Endothelial cell of umbilical vein (primary cell): Measurements from ENCODE around the gene TULP4. TPM values are rescaled to one million over a fixed set of nuclear protein-coding genes. Genes with fewer than 3 reads are reported as not detected.

Experiments
- BruUV-seq: library from RNA; stranded (reverse); fragments of 400-500 nt; replicated peaks from 2 replicates; lab custom pipeline; 2021; lab: Mats Ljungman, UMichigan
- CTCF ChIA-PET: fragments of 300-600, 350-600 bp; sonication (Branson Sonifier 250); formaldehyde crosslinking; loops from one replicate; lab custom pipeline; 2021; ENCODE audit warnings: antibody characterized with exemption, inconsistent platforms; lab: Charles Lee
- POLR2A ChIA-PET: fragments of 300-600, 350-600 bp; sonication (Branson Sonifier 250); formaldehyde crosslinking; loops from one replicate; lab custom pipeline; 2021; ENCODE audit warnings: antibody characterized with exemption, inconsistent platforms; lab: Charles Lee
- DNase-seq: peaks from one replicate; pipeline ENCODE4 v3.0.0-alpha.2; 2011; ENCODE audit warnings: low read depth, low spot score
- FAIRE-seq: peaks from 2 replicates; lab custom pipeline; 2011; peaks lifted over from hg19 to GRCh38; lab: Jason Lieb, UNC
- H2AFZ ChIP-seq: 2 replicates; pipeline ENCODE4 v1.6.0; 2012; ENCODE audit warnings: low read depth, low read length, control low read depth, inconsistent platforms
- H3K27ac ChIP-seq: 2 replicates; pipeline ENCODE4 v1.5.1; 2011; ENCODE audit warnings: low read depth, mild to moderate bottlenecking, control low read depth, low read length, moderate library complexity; ENCODE audit not compliant: insufficient read depth
- H3K27me3 ChIP-seq, 2 experiments: 2 replicates each; pipeline versions ENCODE4 v1.6.0 to v1.6.1; 2011; ENCODE audit warnings: low read length in 2 of 2, mixed read lengths in 1 of 2; ENCODE audit not compliant: control insufficient read depth in 2 of 2, insufficient read depth in 2 of 2
- H3K36me3 ChIP-seq, 2 experiments: 2 replicates in 1 of 2; 3 replicates in 1 of 2; pipeline ENCODE4 v1.5.1; 2011; ENCODE audit warnings: low read length in 2 of 2, mild to moderate bottlenecking in 1 of 2, moderate library complexity in 1 of 2; ENCODE audit not compliant: control insufficient read depth in 2 of 2, insufficient read depth in 2 of 2; ENCODE audit errors: extremely low read depth in 1 of 2
- H3K4me1 ChIP-seq: 3 replicates; pipeline ENCODE4 v1.5.1; 2011; ENCODE audit warnings: mild to moderate bottlenecking, low read length; ENCODE audit not compliant: control insufficient read depth, insufficient read depth; ENCODE audit errors: extremely low read depth
- H3K4me2 ChIP-seq: 2 replicates; pipeline ENCODE4 v1.6.1; 2011; ENCODE audit warnings: low read length, control low read depth, mixed read lengths; ENCODE audit not compliant: insufficient read depth
- H3K4me3 ChIP-seq, 3 experiments: fragments of 200-600 bp in 1 of 3; sonication (generic), shearing (Covaris generic) in 1 of 3; replicated peaks in 1 of 3; 2 replicates each; pipeline ENCODE4 v1.5.1; 2011 to 2016; ENCODE audit warnings: control low read depth in 3 of 3, low read length in 3 of 3, mild to moderate bottlenecking in 2 of 3, inconsistent platforms in 1 of 3, low read depth in 1 of 3, moderate library complexity in 1 of 3; ENCODE audit not compliant: insufficient read depth in 1 of 3
- H3K79me2 ChIP-seq: 2 replicates; pipeline ENCODE4 v1.6.0; 2012; ENCODE audit warnings: low read length, inconsistent platforms; ENCODE audit not compliant: control insufficient read depth, insufficient read depth
- H3K9ac ChIP-seq: replicated peaks from 2 replicates; pipeline ENCODE3; 2011; ENCODE audit warnings: low read length, control low read depth; ENCODE audit not compliant: insufficient read depth; ENCODE audit errors: extremely low read depth
- H3K9me1 ChIP-seq: replicated peaks from 3 replicates; pipeline ENCODE4 v1.6.0; 2011; ENCODE audit warnings: mild to moderate bottlenecking, low read length; ENCODE audit not compliant: control insufficient read depth, insufficient read depth; ENCODE audit errors: extremely low read depth
- H3K9me3 ChIP-seq: replicated peaks from 2 replicates; pipeline ENCODE4 v1.5.1; 2012; ENCODE audit warnings: low read length, inconsistent platforms; ENCODE audit not compliant: control insufficient read depth, insufficient read depth
- H4K20me1 ChIP-seq: replicated peaks from 2 replicates; pipeline ENCODE3; 2011; ENCODE audit warnings: mild to moderate bottlenecking, low read length; ENCODE audit not compliant: control insufficient read depth, insufficient read depth; ENCODE audit errors: extremely low read depth
- EZH2 ChIP-seq: IDR thresholded peaks from 2 replicates; pipeline ENCODE4 v1.6.1; 2012; ENCODE audit warnings: borderline replicate concordance, low read depth, mild to moderate bottlenecking, moderate library complexity, low read length, inconsistent platforms; ENCODE audit not compliant: severe bottlenecking
- FOS ChIP-seq: IDR thresholded peaks from 2 replicates; pipeline ENCODE4 v1.6.1; 2011; ENCODE audit warnings: mild to moderate bottlenecking, low read length, moderate library complexity, borderline replicate concordance; ENCODE audit not compliant: insufficient read depth
- JUN ChIP-seq: IDR thresholded peaks from 2 replicates; pipeline ENCODE4 v1.6.1; 2011; ENCODE audit warnings: borderline replicate concordance, low read depth; ENCODE audit not compliant: insufficient read length, insufficient read depth
- POLR2A ChIP-seq: IDR thresholded peaks from 2 replicates; pipeline ENCODE4 v1.6.1; 2012; ENCODE audit warnings: low read depth, mild to moderate bottlenecking, control low read depth, low read length
- POLR2AphosphoS5 ChIP-seq: IDR thresholded peaks from 2 replicates; pipeline ENCODE4 v1.6.1; 2012; ENCODE audit warnings: low read depth, mild to moderate bottlenecking, control low read depth, low read length, moderate library complexity; ENCODE audit not compliant: insufficient read depth
- dilution Hi-C: fragments of 300-500 bp; cut with MboI; formaldehyde crosslinking; loops from one replicate; pipeline ENCODE4 v1.15.0; 2019; ENCODE audit warnings: low sequenced_read_pairs; ENCODE audit not compliant: extremely low pct_ligation_motif_present
- intact Hi-C: fragments of 100-400 bp; cut with micrococcal nuclease; formaldehyde crosslinking; loops from one replicate; pipeline ENCODE4 v1.10.0; 2022
- polyA plus RNA-seq, 4 experiments: library from polyadenylated mRNA; depleted of rRNA in 3 of 4; stranded (reverse) in 3 of 4; unstranded in 1 of 4; fragments of >200 nt; gene quantifications; 2 replicates each; pipeline versions ENCODE4 v1.2.1 to v1.2.3, GENCODE V29; 2011 to 2012; ENCODE audit warnings: missing spikeins in 1 of 4
- total RNA-seq: library from RNA; stranded (reverse); gene quantifications from 2 replicates; pipeline ENCODE4 v1.2.3, GENCODE V29; 2021

TULP4 gene
- total and polyA plus RNA-seq, 2 donors (not counting 3 experiments of a cell fraction or from before 2014, with no cell fraction given) = 10.8 to 55.1 TPM

GRCh38 chr6:158485431-158485830, 173.2 kb downstream of the TULP4 start:
- no TSS peak for BruUV-seq
- Histone ChIP-seq H3K4me1 (peaks cover 28% of the 10 kb centered on the region), H2AFZ (no peak overlapping the region), H4K20me1 (no peaks in the 10 kb centered on the region), H3K36me3 (peaks cover 0 to 4% of the 10 kb centered on the region in 2 experiments), H3K79me2 (no peaks in the 10 kb centered on the region), H3K9ac (no peak overlapping the region), H3K4me3 (no peak overlapping the region), H3K9me1 (no peaks in the 10 kb centered on the region), H3K4me2 (no peak overlapping the region), H3K9me3 (no peaks in the 10 kb centered on the region), H3K27ac (no peak overlapping the region), H3K27me3 (no peaks in the 10 kb centered on the region)
- dilution Hi-C loops = no loop called here
- intact Hi-C loops = no loop called here
- ChIA-PET CTCF (interaction anchor here (1.0 kb wide), 1 partner anchor 120 kb away, joined by 3 read pairs; no protein-coding TSS in a partner anchor), POLR2A (no interaction called here)
- FAIRE-seq (no peak), DNase-seq (no peak)
- TF ChIP-seq FOS = no peak
- no peak for TF ChIP-seq JUN
- TF ChIP-seq EZH2 = no peak
- no peak for TF ChIP-seq POLR2A

GRCh38 chr6:158487495-158487894, 175.2 kb downstream of the TULP4 start:
- no peak overlapping the region for H2AFZ ChIP-seq
- dilution Hi-C loops (no loop called here), intact Hi-C loops (no loop called here)
- no peaks in the 10 kb centered on the region for H3K36me3 ChIP-seq
- H3K4me3 ChIP-seq = no peak overlapping the region
- no peak for FAIRE-seq
- no peaks in the 10 kb centered on the region for H3K9me1 ChIP-seq
- no peaks in the 10 kb centered on the region for H3K79me2 ChIP-seq
- H4K20me1 ChIP-seq = no peaks in the 10 kb centered on the region
- no peak overlapping the region for H3K4me2 ChIP-seq
- H3K9ac ChIP-seq = no peak overlapping the region
- ChIA-PET CTCF (interaction anchor here (0.9 to 2.9 kb wide), 11 partner anchors 8 to 273 kb away, joined by 3 to 16 read pairs (median 3); no protein-coding TSS in a partner anchor), POLR2A (no interaction called here)
- H3K27me3 ChIP-seq = no peaks in the 10 kb centered on the region
- no peaks in the 10 kb centered on the region for H3K9me3 ChIP-seq
- H3K27ac ChIP-seq = peak overlapping the region; percentile 47
- H3K4me1 ChIP-seq = peaks cover 14% of the 10 kb centered on the region
- DNase-seq = no peak
- TF ChIP-seq POLR2AphosphoS5 = no peak
- no peak for TF ChIP-seq FOS
- no TSS peak for BruUV-seq
